ENCODE results near the gene PSMD6. TPM values are rescaled to one million over a fixed set of nuclear protein-coding genes. Genes with fewer than 3 reads are reported as not detected.

The PSMD6 gene
- total and polyA plus RNA-seq, 7 donors = 49.2 to 71.7 (median 61.9) TPM

DNA sequence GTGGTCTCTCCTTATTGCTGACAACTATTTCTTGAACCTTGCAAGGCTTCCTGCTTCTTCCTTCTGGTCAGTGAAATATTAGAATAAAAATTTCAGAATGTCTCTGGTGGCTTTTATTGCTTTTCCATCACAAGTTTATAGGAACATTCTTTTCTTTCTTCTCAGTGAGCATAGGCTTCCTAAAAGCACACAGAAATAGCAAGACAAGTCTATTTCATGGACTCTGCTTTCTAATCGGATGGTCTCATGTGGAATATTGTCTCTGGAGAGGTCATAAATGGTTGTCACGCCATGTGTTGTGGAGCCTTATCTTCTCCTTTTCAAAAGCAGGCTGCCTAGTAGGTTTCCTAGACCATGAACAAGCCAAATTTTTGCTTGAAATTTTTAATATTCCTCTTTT, 9.8 kb upstream of the PSMD6 start:
- TF ChIP-seq CTCF (IDR thresholded peaks at IDR 0.05) (no peak), EP300 (IDR thresholded peaks at IDR 0.05) (no peak), POLR2AphosphoS5 (IDR thresholded peaks at IDR 0.05) (no peak)
- no peaks in the 10 kb centered on the region for H3K9me3 ChIP-seq
- H3K27ac ChIP-seq = peak overlapping the region in 3 of 4 donors; percentile 41 to 55 (median 51)
- no peak overlapping the region for H3K4me3 ChIP-seq
- intact Hi-C loops (cut with DNase I) = loop anchor here (5.0 to 10.0 kb wide), 3 partner anchors 112 to 229 kb away; no protein-coding TSS in a partner anchor
- H3K4me1 ChIP-seq = peaks cover 0 to 30% (median 12%) of the 10 kb centered on the region in 4 donors
- no peaks in the 10 kb centered on the region for H3K27me3 ChIP-seq
- no peaks in the 10 kb centered on the region for H3K36me3 ChIP-seq
- 78 to 86% methylated on average over 2 of the region's 2 CpGs for WGBS, 2 donors
- DNase-seq = no peak

DNA sequence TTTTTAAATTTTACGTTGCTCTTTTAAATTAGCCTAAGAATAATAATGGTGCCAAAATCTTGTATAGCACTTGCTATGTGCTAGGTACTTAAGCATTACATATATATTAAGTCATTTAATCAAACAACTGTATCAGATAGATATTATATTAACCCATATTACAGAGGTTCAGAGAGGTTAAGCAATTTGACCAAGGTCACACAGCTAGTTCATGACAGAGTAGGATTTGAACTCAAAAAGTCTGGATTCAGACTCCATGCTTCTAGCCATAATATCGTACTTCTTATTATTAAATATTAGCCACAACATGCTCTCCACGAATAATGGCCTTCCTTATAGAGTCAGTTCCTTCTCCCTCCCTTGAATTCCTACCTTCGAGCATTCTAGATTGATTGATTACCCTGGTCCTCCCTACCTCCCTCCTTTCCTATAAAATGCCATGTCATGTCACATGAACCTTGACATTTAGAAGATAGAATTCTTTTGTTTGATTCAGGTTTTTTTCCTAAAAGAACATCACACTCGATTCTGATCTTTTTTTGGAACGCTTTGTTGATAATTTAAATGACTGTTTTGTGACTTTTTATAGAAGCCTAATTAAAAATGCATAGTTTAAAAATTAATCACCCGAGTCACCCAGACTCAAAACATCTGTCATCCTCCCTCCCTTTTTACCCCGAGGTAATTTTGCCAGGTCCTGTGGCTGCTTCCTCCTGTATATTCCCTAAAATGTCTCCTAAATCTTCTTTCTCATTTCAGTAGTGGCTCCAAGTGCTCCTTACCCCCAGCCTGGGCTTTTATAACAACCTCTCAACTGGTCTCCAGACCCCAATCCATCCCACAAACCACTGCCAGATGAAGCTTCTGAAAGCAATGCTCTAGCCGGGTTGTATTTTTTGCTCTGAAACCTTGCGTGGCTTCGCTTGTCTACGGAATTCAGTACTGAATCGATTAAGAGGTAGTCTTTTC, 8.5 kb upstream of the PSMD6 start:
- peaks cover 0 to 30% (median 12%) of the 10 kb centered on the region in 4 donors for H3K4me1 ChIP-seq
- no peak for DNase-seq
- no peaks in the 10 kb centered on the region for H3K36me3 ChIP-seq
- H3K27me3 ChIP-seq = no peaks in the 10 kb centered on the region
- no peaks in the 10 kb centered on the region for H3K9me3 ChIP-seq
- intact Hi-C loops (cut with DNase I) = loop anchor here (5.0 to 10.0 kb wide), 3 partner anchors 113 to 230 kb away; no protein-coding TSS in a partner anchor
- H3K27ac ChIP-seq = peak overlapping the region in 3 of 4 donors; percentile 41 to 55 (median 51)
- no peak overlapping the region for H3K4me3 ChIP-seq
- TF ChIP-seq EP300 (IDR thresholded peaks at IDR 0.05) = no peak
- TF ChIP-seq POLR2AphosphoS5 (IDR thresholded peaks at IDR 0.05) = no peak
- TF ChIP-seq POLR2A (IDR thresholded peaks at IDR 0.05) = no peak
- no peak for TF ChIP-seq CTCF (IDR thresholded peaks at IDR 0.05)
- 73 to 75% methylated on average over 13 of the region's 13 CpGs for WGBS, 2 donors

DNA sequence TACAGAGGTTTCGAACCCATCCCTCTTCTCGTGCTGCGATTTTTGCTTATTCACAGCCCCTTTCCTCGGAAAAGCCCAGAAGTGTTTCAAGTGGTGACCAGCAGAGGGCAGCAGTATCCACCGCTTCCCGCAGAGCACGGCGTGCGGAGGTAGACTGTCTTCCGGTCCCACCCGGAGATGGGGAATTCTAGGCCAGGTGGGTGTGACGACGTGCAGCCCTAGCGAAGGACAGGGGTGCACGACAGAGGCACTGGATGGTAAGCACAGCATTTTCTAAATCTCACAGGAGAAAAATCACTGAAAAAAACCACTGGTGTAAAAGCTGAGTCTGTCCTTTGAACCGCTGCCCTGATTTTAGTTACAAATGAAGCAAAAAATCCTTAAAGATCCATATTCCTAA, 7.4 kb upstream of the PSMD6 start:
- H3K27me3 ChIP-seq = no peaks in the 10 kb centered on the region
- H3K4me1 ChIP-seq = peaks cover 0 to 30% (median 12%) of the 10 kb centered on the region in 4 donors
- intact Hi-C loops (cut with DNase I) = loop anchor here (1.0 to 10.0 kb wide), 5 partner anchors 114 to 454 kb away; no protein-coding TSS in a partner anchor
- peak overlapping the region in 2 of 4 donors; percentile 38 to 51 for H3K27ac ChIP-seq
- DNase-seq = peak; percentile 82
- 4 to 5% methylated on average over 16 of the region's 16 CpGs for WGBS, 2 donors
- no peaks in the 10 kb centered on the region for H3K9me3 ChIP-seq
- H3K36me3 ChIP-seq = no peaks in the 10 kb centered on the region
- TF ChIP-seq CTCF (IDR thresholded peaks at IDR 0.05) = peak; percentile 87 to 97 (median 88)
- no peak for TF ChIP-seq POLR2AphosphoS5 (IDR thresholded peaks at IDR 0.05)
- TF ChIP-seq POLR2A (IDR thresholded peaks at IDR 0.05) = no peak
- peak overlapping the region in 3 of 4 donors; percentile 15 to 39 (median 33) for H3K4me3 ChIP-seq

GRCh38 chr3:64029287-64029686, 6.0 kb upstream of the PSMD6 start:
- intact Hi-C loops (cut with DNase I) = no loop called here
- Histone ChIP-seq H3K4me3 (no peak overlapping the region), H3K4me1 (peaks cover 0 to 30% (median 12%) of the 10 kb centered on the region in 4 donors), H3K36me3 (no peaks in the 10 kb centered on the region), H3K9me3 (no peaks in the 10 kb centered on the region), H3K27ac (no peak overlapping the region), H3K27me3 (no peaks in the 10 kb centered on the region)
- 73 to 87% methylated on average over 4 of the region's 4 CpGs for WGBS, 2 donors
- no peak for TF ChIP-seq EP300 (IDR thresholded peaks at IDR 0.05)
- TF ChIP-seq POLR2AphosphoS5 (IDR thresholded peaks at IDR 0.05) = no peak
- no peak for TF ChIP-seq POLR2A (IDR thresholded peaks at IDR 0.05)
- no peak for TF ChIP-seq CTCF (IDR thresholded peaks at IDR 0.05)
- DNase-seq = no peak
